GM19035 (cell line): ENCODE measurements around the gene PTGS2.
"Not testable (repeated sequence)": the region's sequence is repeated elsewhere in the genome, so short reads cannot be mapped to it uniquely, and the experiment has no call there.

Source experiments
- ATAC-seq: cut with Tn5 transposase; IDR thresholded peaks from one replicate; pipeline ENCODE4 v1.9.1; 2021; ENCODE audit not compliant: unreplicated experiment

The PTGS2 gene

DNA sequence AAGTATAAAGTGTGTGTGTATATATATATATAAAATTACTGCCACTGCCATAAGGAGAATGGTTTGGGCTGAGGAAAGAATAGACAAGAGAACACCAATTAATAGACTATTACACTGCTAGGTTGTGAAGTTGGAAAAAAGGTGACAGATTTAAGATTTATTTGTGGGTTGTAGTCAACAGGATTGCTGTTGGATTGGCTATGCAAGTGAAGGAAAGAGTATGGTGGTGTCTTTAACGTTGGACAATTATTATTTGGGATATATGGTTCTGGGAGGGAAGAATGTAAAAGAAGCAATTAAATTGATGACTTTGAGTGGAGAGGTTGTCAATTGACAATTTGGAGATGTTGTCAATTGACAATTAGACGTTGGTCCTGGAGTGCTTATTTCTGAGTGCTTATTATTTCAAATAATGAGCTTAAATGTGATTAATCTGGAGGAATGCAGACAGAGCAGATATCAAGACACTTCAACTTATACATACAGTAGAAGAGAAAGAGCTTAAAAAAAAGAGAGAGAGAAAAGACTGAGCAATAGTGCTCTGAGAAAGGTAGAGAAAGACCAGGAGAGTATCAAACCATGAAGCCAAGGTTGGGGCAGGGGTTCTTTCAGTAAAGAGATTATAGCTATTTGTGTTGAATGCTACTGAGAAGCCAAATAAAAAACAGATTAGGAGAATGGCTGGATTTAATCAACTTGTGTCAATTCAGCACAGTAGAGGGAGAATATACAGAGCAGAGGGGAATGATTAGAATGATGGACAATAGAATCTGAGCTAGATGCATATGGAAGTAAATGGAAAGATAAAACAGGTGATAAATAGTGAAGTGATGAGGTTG lies 9.7 kb downstream of the PTGS2 start:
- ATAC-seq = no peak

DNA sequence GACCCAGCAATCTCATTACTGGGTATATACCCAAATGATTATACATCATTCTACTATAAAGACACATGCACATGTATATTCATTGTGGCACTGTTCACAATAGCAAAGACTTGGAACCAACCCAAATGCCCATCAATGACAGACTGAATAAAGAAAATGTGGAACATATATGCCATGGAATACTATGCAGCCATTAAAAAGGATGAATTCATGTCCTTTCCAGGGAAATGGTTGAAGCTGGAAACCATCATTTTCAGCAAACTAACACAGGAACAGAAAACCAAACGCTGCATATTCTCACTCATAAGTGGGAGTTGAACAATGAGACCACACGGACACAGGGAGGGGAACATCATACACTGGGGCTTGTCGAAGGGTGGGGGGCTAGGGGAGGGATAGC lies 10.4 kb downstream of the PTGS2 start:
- ATAC-seq = not testable (repeated sequence)

DNA sequence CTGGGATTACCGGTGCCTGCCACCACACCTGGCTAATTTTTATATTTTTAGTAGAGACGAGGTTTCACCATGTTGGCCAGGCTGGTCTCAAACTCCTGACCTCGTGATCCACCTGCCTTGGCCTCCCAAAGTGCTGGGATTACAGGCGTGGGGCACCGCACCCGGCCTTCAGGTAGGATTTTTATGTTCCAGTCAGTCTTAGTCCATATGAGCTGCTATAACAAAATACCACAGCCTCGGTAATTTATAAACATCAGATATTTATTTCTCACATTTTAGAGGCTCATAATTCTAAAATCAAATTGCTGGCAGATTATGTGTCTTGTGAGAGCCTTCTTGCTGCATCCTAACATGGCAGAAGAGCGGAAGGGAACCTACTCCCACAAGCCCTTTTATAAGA lies 16.0 kb downstream of the PTGS2 start:
- ATAC-seq = not testable (repeated sequence)

DNA sequence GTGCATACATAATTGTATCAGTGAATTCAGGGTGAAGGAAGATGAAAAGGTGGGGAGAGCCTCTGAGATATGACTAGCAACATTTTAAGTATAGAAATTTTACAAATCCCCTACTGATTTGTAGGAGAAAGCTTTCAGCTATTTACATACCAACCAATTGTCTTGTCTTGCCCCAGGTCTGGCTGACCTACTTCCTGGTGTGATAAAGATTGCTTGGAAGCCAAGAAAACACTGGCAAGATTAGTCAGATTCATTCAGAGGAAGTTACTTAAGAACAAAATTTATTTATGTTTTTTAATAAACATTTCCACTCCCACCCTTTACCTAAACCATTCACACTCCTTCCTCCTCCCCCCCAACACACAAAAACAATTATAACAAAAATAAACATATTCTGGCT lies 17.5 kb downstream of the PTGS2 start:
- no peak for ATAC-seq

DNA sequence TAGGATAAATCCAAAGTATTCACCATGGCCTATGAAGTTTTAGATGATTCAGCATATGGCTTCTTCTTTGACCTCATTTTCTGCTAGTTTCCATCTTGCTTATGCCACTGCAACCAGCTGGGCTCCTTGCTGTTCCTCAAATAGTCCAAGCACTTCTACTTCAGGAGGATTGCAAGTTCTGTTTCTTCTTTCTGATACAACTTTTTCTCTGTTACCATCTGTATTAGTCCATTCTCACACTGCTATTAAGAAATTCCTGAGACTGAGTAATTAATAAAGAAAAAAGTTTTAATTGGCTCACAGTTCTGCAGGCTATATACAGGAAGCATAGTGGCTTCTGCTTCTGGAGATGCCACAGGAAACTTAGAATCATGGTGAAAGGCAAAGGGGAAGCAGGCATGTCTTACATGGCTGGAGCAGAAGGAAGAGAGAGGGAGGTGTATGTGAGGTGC lies 20.3 kb downstream of the PTGS2 start:
- no peak for ATAC-seq

DNA sequence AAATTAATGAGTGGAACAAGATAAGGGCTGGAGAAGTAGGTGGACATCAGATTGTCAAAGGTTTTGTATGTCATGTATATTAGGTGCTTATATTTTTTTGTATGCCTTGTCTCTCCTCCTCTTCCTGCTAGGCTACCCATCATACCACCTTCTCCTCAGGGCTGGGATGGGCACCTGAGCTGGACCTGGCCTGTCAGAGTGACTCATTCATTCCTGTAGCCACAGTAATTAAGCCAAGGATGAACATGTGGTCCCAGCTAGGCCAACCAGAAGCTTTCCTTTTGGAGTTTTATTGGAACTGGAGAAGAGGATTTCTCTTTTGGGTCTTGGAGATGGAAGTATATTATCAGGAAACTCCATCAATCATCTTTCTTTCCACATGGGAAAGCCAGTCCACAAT lies 21.2 kb downstream of the PTGS2 start:
- ATAC-seq = no peak

DNA sequence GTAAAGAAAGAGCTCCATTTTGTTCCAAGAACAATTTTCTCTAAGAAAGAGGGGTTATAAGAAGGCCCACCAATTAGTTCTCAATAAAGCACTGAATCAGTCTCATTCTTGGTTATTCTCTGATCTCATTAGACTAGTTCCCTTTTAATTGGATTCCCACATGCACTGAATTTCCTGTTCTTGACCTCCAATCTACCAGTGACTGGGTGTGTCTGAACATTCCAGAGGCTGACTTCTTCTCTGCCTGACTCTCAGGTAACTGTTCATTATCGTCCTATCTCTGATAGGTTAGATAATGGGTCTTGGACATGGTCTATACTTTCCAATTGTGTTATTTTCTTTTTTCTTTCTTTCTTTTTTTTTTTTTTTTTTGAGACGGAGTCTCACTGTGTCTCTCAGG lies 22.7 kb downstream of the PTGS2 start:
- no peak for ATAC-seq

DNA sequence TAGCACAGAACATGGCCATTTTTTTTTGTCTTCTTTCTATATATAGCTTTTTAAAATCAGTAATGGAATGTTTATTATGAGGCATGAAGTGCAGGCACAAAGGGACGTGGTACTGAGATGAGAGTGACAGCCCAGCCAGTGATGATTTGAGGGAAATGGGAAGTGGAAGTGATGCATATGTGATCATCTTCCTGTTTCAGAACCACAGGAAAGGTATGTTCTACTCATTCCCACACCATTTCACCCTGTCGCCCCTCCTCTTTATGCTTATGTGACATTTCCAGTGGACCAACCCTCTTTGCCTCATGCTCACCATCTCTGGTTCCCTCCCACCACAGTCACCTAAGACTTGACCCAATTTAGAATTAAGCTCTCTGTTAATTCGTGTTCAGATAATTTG lies 24.3 kb downstream of the PTGS2 start:
- ATAC-seq = no peak

DNA sequence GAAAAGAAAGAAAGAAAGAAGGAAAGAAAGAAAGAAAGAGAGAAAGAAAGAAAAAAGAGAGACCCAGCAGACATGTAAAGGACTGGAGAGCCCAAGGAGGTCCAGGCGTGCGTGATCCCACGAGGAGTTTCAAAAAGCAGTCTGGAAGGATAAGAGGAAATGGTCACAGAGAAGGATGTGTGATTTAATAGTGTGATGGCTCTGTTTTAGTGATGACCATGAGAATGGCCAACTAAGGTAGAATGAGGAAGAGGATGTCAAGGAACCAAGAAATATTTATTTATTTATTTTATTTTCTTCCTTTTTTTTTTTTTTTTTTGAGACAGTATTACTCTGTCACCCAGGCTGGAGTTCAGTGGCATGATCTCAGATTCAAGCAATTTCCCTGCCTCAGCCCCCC lies 25.5 kb downstream of the PTGS2 start:
- no peak for ATAC-seq

DNA sequence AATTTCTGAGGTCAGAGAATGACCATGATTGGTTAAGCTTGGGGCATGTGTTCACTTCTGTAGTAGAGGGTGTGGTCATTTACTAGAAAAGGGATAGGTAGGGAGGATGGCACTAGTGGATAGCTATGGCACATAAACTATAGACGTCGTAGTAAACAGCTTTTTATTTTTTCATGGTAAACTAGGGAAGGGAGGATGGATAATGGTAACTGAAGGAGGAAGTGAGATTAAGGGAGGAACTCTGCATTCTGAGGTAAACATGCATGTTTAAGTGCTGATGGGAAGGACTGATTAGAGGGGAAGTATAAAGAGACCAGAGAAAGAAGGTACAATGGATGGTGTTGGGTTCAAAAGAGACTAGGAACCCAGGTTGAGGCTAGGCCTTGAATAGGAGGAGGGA lies 26.9 kb downstream of the PTGS2 start:
- ATAC-seq = no peak

- ATAC-seq = no peak
These were observed 31.6 kb downstream of the PTGS2 start for GRCh38 chr1:186648613-186649012.

DNA sequence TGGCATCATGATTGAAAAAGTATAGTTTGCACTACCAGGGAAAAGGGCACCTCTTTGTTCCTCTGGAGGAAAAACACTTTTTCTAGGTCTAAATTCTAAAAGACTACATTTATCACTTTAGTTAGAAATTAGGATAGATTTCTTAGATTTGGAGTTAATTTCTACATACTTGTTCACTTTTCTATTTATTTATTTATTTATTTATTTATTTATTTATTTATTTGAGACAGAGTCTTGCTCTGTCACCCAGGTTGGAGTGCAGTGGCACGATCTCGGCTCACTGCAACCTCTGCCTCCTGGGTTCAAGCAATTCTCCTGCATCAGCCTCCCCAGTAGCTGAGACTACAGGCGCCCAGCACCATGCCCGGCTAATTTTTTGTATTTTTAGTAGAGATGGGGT lies 32.2 kb downstream of the PTGS2 start:
- ATAC-seq = not testable (repeated sequence)

GRCh38 chr1:186643614-186644013 lies 36.6 kb downstream of the PTGS2 start:
- no peak for ATAC-seq

DNA sequence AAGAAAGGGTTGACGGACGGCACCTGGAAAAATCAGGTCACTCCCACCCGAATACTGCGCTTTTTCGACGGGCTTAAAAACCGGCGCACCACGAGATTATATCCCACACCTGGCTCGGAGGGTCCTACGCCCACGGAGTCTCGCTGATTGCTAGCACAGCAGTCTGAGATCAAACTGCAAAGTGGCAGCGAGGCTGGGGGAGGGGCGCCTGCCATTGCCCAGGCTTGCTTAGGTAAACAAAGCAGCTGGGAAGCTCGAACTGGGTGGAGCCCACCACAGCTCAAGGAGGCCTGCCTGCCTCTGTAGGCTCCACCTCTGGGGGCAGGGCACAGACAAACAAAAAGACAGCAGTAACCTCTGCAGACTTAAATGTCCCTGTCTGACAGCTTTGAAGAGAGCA lies 42.7 kb downstream of the PTGS2 start:
- ATAC-seq = not testable (repeated sequence)

DNA sequence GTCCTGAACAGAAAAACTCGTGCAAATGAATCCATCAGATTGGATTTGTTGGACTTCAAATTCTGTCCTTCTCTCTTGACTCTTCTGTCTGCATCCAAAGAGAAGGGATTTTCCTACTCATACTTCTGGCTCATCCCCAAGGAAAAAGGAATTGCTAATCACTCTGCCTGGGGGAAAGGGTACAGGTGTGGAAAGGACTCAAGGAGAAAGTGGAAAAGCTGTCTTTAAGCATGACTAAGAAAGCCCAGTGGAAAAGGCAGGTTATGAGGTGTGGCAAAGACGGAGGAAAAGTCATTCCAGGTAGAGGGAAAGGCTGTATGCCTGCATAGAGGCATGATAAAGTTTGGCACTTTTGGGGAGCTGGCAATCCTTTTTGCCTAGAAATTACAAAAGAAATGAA lies 43.4 kb downstream of the PTGS2 start:
- no peak for ATAC-seq

- no peak for ATAC-seq
These were observed 45.7 kb downstream of the PTGS2 start for GRCh38 chr1:186634511-186634910.

GRCh38 chr1:186633116-186633515 lies 47.1 kb downstream of the PTGS2 start:
- ATAC-seq = no peak

- ATAC-seq = no peak
These were observed 50.9 kb downstream of the PTGS2 start for GRCh38 chr1:186629341-186629740.

- no peak for ATAC-seq
These were observed 51.3 kb downstream of the PTGS2 start for GRCh38 chr1:186628910-186629309.

- no peak for ATAC-seq
These were observed 53.2 kb downstream of the PTGS2 start for GRCh38 chr1:186627019-186627418.

GRCh38 chr1:186626356-186626932 lies 53.8 kb downstream of the PTGS2 start:
- no peak for ATAC-seq

- no peak for ATAC-seq
These were observed 56.7 kb downstream of the PTGS2 start for GRCh38 chr1:186623551-186623950.
